GM19328 (cell line): ENCODE measurements around the gene CTDSPL2.
"Not testable (repeated sequence)": the region's sequence is repeated elsewhere in the genome, so short reads cannot be mapped to it uniquely, and the experiment has no call there.

Source experiments
- ATAC-seq: cut with Tn5 transposase; IDR thresholded peaks from one replicate; pipeline ENCODE4 v1.9.1; 2021; ENCODE audit warnings: mild to moderate bottlenecking, moderate library complexity; ENCODE audit not compliant: unreplicated experiment

Gene CTDSPL2

GRCh38 chr15:44426975-44427755, at the start of gene CTDSPL2:
TSS of gene CTDSPL2 (plus strand) at chr15:44427629. CDS start at chr15:44459015, 31,386 bp downstream.
- ATAC-seq: peak; percentile 92

GRCh38 chr15:44381236-44381635, 46.2 kb upstream of the CTDSPL2 start:
- ATAC-seq: no peak

- no peak for ATAC-seq
Observed at GRCh38 chr15:44385344-44385942, 42.0 kb upstream of the CTDSPL2 start.

GRCh38 chr15:44394062-44394461, 33.4 kb upstream of the CTDSPL2 start:
- no peak for ATAC-seq

- no peak for ATAC-seq
Observed at GRCh38 chr15:44394562-44394961, 32.9 kb upstream of the CTDSPL2 start.

- ATAC-seq: no peak
Observed at GRCh38 chr15:44397869-44398268, 29.6 kb upstream of the CTDSPL2 start.

- ATAC-seq: no peak
Observed at GRCh38 chr15:44414001-44414400, 13.4 kb upstream of the CTDSPL2 start.

GRCh38 chr15:44427756-44428724, 611 bp downstream of the CTDSPL2 start:
- ATAC-seq: peak; percentile 16

- no peak for ATAC-seq
Observed at GRCh38 chr15:44435893-44436667, 8.7 kb downstream of the CTDSPL2 start.

- no peak for ATAC-seq
Observed at GRCh38 chr15:44438402-44438801, 11.0 kb downstream of the CTDSPL2 start.

GRCh38 chr15:44441095-44441501, 13.7 kb downstream of the CTDSPL2 start:
- no peak for ATAC-seq

GRCh38 chr15:44443515-44443914, 16.1 kb downstream of the CTDSPL2 start:
- no peak for ATAC-seq

GRCh38 chr15:44447772-44448376, 20.4 kb downstream of the CTDSPL2 start:
- ATAC-seq: no peak

GRCh38 chr15:44450172-44450571, 22.7 kb downstream of the CTDSPL2 start:
- ATAC-seq: no peak

GRCh38 chr15:44453578-44454283, 26.3 kb downstream of the CTDSPL2 start:
- not testable (repeated sequence) for ATAC-seq

- no peak for ATAC-seq
Observed at GRCh38 chr15:44458429-44458828, 31.0 kb downstream of the CTDSPL2 start.

- ATAC-seq: no peak
Observed at GRCh38 chr15:44468709-44469385, 41.4 kb downstream of the CTDSPL2 start.

- no peak for ATAC-seq
Observed at GRCh38 chr15:44471885-44472455, 44.5 kb downstream of the CTDSPL2 start.

- no peak for ATAC-seq
Observed at GRCh38 chr15:44479343-44479742, 51.9 kb downstream of the CTDSPL2 start.
